Tibial nerve (tissue), 4 donors: Measurements from ENCODE around the gene RAB15. TPM values are rescaled to one million over a fixed set of nuclear protein-coding genes. Genes with fewer than 3 reads are reported as not detected.
"Not testable (repeated sequence)": the region's sequence is repeated elsewhere in the genome, so short reads cannot be mapped to it uniquely, and the experiment has no call there.

Experiments
- DNase-seq, 2 donors: peaks; one replicate each; pipeline ENCODE4 v3.0.0-alpha.2; 2019; ENCODE audit warnings: low spot score in 2 of 2
- H3K27ac ChIP-seq, 4 donors: fragments of 200-600 bp; sonication (generic) in 3 of 4; one replicate each; pipeline ENCODE4 v1.5.1; 2017 to 2019; ENCODE audit warnings: mild to moderate bottlenecking in 1 of 4
- H3K27me3 ChIP-seq, 2 donors: fragments of 200-600 bp; sonication (generic) in 1 of 2; one replicate each; pipeline versions ENCODE4 v1.5.1 to v1.6.0; 2017 to 2019
- H3K36me3 ChIP-seq, 3 donors: fragments of 200-600 bp; sonication (generic); one replicate each; pipeline ENCODE4 v1.5.1; 2018 to 2019
- H3K4me1 ChIP-seq, 4 donors: fragments of 200-600 bp; sonication (generic) in 3 of 4; one replicate each; pipeline ENCODE4 v1.5.1; 2017 to 2019
- H3K4me3 ChIP-seq, 4 donors: fragments of 200-600 bp; sonication (generic) in 3 of 4; one replicate each; pipeline ENCODE4 v1.5.1; 2017 to 2019; ENCODE audit warnings: mild to moderate bottlenecking in 1 of 4, moderate library complexity in 1 of 4
- H3K9me3 ChIP-seq, 4 donors: fragments of 200-600 bp; sonication (generic) in 3 of 4; one replicate each; pipeline ENCODE4 v1.5.1; 2017 to 2019
- EP300 ChIP-seq, 2 donors: sonication (generic); formaldehyde crosslinking; IDR thresholded peaks; one replicate each; pipeline ENCODE4 v1.6.1; 2017; ENCODE audit warnings: antibody characterized with exemption in 2 of 2, mild to moderate bottlenecking in 1 of 2
- POLR2A ChIP-seq, 2 donors: fragments of 450-650 bp; IDR thresholded peaks; one replicate each; pipeline ENCODE4 v1.6.1; 2017; ENCODE audit warnings: antibody characterized with exemption in 2 of 2, mild to moderate bottlenecking in 2 of 2, moderate library complexity in 2 of 2
- WGBS, 2 donors: methylation state at CpG; one replicate each; pipeline ENCODE4 v1.1.5; 2018; 5-methylcytosine and 5-hydroxymethylcytosine counted together
- total RNA-seq, 4 donors: library from RNA; depleted of rRNA; stranded (reverse); fragments of >200 nt; gene quantifications; one replicate each; pipeline ENCODE4 v1.1.0, GENCODE V29; 2016
- TF ChIP-seq, protein P1 (sequence below), 5 experiments: fragments of 200-600 bp in 3 of 5; fragments of 450-650 bp in 2 of 5; sonication (generic) in 3 of 5; IDR thresholded peaks; one replicate each; pipeline ENCODE4 v1.5.1; 2016 to 2019; ENCODE audit warnings: antibody characterized with exemption in 5 of 5, mild to moderate bottlenecking in 3 of 5, moderate library complexity in 2 of 5

RAB15 gene
- total RNA-seq, 4 donors from 2014 or later, result 0.22 to 2.4 (median 0.42) TPM; not detected in 1

DNA sequence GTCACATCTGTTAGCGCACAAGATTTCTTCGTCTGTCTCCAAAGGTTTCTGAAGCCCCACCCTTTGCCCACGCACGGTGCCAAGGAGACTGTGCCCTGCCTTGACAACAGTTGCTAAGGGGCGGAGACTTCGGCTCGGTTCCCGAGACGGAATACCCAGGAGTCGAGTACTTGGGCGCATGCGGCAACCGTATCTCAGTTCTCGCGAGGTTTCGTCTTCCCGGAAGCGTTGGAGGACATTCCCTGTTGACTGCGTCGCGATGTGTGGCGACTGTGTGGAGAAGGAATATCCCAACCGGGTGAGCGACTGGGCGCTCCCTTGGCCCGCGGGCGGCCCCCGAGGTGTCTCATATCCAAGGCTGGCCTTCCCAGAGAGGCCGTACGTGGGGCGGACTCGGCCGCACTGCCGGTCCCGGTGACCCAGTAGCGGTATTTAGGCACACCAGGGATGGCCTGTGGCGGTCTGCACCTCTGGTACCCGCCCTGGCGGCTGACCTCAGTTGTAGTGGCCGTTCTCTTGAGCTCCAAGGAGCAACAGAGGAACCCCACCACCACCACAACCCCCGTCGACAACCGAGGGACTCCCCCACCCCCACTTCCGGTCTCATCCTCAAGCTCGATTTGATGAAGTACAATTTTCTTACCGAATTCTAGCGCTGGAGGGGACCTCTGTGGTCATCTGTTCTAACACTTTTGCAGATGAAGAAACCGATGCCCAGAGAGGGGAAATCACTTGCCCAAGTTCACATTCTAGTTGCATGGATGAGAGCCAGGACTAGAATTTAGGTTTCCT lies 57.7 kb downstream of the RAB15 start, which contains the start of gene CHURC1:
CHURC1 (plus strand) TSS at position 219 of the 792 bp plus-strand sequence; CDS start at position 260, 41 bp downstream.
- Histone ChIP-seq H3K9me3 (no peaks in the 10 kb centered on the region), H3K4me1 (peaks cover 0 to 42% (median 15%) of the 10 kb centered on the region in 4 donors), H3K36me3 (no peaks in the 10 kb centered on the region), H3K4me3 (peak within 1 kb of the TSS; percentile 74 to 99 (median 89)), H3K27ac (peak within 1 kb of the TSS; percentile 92 to 97 (median 94)), H3K27me3 (no peaks in the 10 kb centered on the region)
- whole genome bisulfite sequencing, 2 donors, result 0 to 1% methylated on average over 33 to 41 of the region's 49 CpGs
- peak; percentile 97 to 98 for DNase-seq
- TF ChIP-seq EP300 (IDR thresholded peaks at IDR 0.05) (peak; percentile 79 to 97), POLR2A (IDR thresholded peaks at IDR 0.05) (peak; percentile 80 to 85)
- TF ChIP-seq, protein P1, sequence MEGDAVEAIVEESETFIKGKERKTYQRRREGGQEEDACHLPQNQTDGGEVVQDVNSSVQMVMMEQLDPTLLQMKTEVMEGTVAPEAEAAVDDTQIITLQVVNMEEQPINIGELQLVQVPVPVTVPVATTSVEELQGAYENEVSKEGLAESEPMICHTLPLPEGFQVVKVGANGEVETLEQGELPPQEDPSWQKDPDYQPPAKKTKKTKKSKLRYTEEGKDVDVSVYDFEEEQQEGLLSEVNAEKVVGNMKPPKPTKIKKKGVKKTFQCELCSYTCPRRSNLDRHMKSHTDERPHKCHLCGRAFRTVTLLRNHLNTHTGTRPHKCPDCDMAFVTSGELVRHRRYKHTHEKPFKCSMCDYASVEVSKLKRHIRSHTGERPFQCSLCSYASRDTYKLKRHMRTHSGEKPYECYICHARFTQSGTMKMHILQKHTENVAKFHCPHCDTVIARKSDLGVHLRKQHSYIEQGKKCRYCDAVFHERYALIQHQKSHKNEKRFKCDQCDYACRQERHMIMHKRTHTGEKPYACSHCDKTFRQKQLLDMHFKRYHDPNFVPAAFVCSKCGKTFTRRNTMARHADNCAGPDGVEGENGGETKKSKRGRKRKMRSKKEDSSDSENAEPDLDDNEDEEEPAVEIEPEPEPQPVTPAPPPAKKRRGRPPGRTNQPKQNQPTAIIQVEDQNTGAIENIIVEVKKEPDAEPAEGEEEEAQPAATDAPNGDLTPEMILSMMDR (IDR thresholded peaks at IDR 0.05), result peak in 2 of 5 experiments; percentile 10 to 17

GRCh38 chr14:64913477-64913876 lies 58.7 kb downstream of the RAB15 start:
- not testable (repeated sequence) for H3K27me3 ChIP-seq, H3K9me3 ChIP-seq, H3K36me3 ChIP-seq, DNase-seq
- H3K27ac ChIP-seq, result peak overlapping the region in 2 of 4 donors; percentile 96 to 97
- H3K4me1 ChIP-seq, result peaks cover 0 to 34% (median 15%) of the 10 kb centered on the region in 4 donors
- 72 to 80% methylated on average over 5 of the region's 5 CpGs for WGBS, 2 donors
- peak overlapping the region in 2 of 4 donors; percentile 81 to 97 for H3K4me3 ChIP-seq

DNA sequence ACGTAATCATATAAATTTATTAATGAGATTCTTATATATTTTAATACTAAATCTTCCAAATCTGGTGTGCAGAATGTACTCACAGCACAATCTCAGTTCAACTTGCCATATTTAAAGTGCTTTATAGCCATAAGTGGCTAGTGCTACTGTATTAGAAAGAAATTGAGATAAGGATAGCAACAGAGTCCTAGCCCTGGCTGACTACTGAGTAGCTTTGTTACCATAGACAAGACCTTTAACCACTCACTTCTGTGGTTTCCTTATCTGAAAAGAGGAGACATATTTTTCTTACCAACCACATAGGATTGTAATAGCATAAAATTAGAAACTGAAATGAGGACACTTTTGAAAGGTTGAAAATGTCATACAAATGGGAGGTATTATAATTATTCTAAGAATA lies 59.9 kb downstream of the RAB15 start:
- no peak overlapping the region for H3K27ac ChIP-seq
- H3K36me3 ChIP-seq, result no peaks in the 10 kb centered on the region
- TF ChIP-seq, protein P1 (IDR thresholded peaks at IDR 0.05), result no peak
- TF ChIP-seq EP300 (IDR thresholded peaks at IDR 0.05) (no peak), POLR2A (IDR thresholded peaks at IDR 0.05) (no peak)
- H3K9me3 ChIP-seq, result no peaks in the 10 kb centered on the region
- DNase-seq, result no peak
- peaks cover 0 to 24% (median 15%) of the 10 kb centered on the region in 4 donors for H3K4me1 ChIP-seq
- 2 to 46% methylated on average over 1 of the region's 1 CpG for WGBS, 2 donors
- no peak overlapping the region for H3K4me3 ChIP-seq
- no peaks in the 10 kb centered on the region for H3K27me3 ChIP-seq

GRCh38 chr14:64910847-64911495 lies 61.2 kb downstream of the RAB15 start:
- Histone ChIP-seq H3K36me3 (no peaks in the 10 kb centered on the region), H3K27me3 (no peaks in the 10 kb centered on the region), H3K27ac (no peak overlapping the region), H3K4me1 (peaks cover 0 to 14% (median 12%) of the 10 kb centered on the region in 4 donors), H3K9me3 (no peaks in the 10 kb centered on the region), H3K4me3 (no peak overlapping the region)
- 11 to 25% methylated on average over 3 of the region's 3 CpGs for WGBS, 2 donors
- no peak for TF ChIP-seq EP300 (IDR thresholded peaks at IDR 0.05)
- TF ChIP-seq, protein P1 (IDR thresholded peaks at IDR 0.05), result peak; percentile 9 to 35 (median 32)
- TF ChIP-seq POLR2A (IDR thresholded peaks at IDR 0.05), result no peak
- no peak for DNase-seq

GRCh38 chr14:64906022-64906421 lies 66.1 kb downstream of the RAB15 start:
- no peaks in the 10 kb centered on the region for H3K36me3 ChIP-seq
- no peak for TF ChIP-seq EP300 (IDR thresholded peaks at IDR 0.05)
- TF ChIP-seq, protein P1 (IDR thresholded peaks at IDR 0.05), result no peak
- no peak for TF ChIP-seq POLR2A (IDR thresholded peaks at IDR 0.05)
- no peak for DNase-seq
- H3K27ac ChIP-seq, result no peak overlapping the region
- H3K4me3 ChIP-seq, result no peak overlapping the region
- no peaks in the 10 kb centered on the region for H3K4me1 ChIP-seq
- 61 to 72% methylated on average over 6 of the region's 6 CpGs for WGBS, 2 donors
- H3K9me3 ChIP-seq, result no peaks in the 10 kb centered on the region
- H3K27me3 ChIP-seq, result no peaks in the 10 kb centered on the region
